ENCODE measurements around the gene DARS1. TPM values are rescaled to one million over a fixed set of nuclear protein-coding genes. Genes with fewer than 3 reads are reported as not detected.
"Not testable (repeated sequence)": the region's sequence is repeated elsewhere in the genome, so short reads cannot be mapped to it uniquely, and the experiment has no call there.

DARS1 gene
- total and polyA plus RNA-seq, 2 donors (not counting 1 experiment from before 2014, with no cell fraction given): 36.7 to 88.3 TPM

DNA sequence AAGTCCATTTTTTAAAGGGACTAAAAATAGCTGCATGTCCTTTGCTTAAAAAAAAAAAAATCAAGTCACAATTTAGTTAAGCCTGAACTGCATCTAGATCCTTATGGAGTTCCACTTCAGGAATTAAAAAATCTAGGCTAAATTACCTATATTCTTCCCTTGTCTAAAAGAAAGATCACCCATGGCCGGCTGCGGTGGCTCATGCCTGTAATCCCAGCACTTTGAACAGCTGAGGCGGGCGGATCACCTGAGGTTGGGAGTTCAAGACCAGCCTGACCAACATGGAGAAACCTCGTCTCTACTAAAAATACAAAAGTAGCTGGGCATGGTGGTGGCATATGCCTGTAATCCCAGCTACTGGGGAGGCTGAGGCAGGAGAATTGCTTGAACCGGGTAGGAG is 26.5 kb downstream of the DARS1 start:
- H3K9me3 ChIP-seq (ENCODE audit: control extremely low read depth in 1 of 3, control insufficient read depth in 2 of 3, insufficient read depth in 1 of 3, low read length in 2 of 3); H3K27me3 ChIP-seq (replicated peaks in 1 of 4; ENCODE audit: control extremely low read depth in 1 of 4, control insufficient read depth in 3 of 4, insufficient read depth in 4 of 4, low read length in 3 of 4); H3K4me3 ChIP-seq (ENCODE audit: control extremely low read depth in 1 of 5, extremely low read depth in 1 of 5, insufficient read depth in 1 of 5, low read depth in 2 of 5, low read length in 4 of 5); H3K9ac ChIP-seq (ENCODE audit: low read length); H3K4me3 Mint-ChIP-seq; intact Hi-C loops (cut with micrococcal nuclease); H3K27me3 Mint-ChIP-seq; H3K4me2 ChIP-seq (replicated peaks; ENCODE audit: low read depth, low read length, poor library complexity, severe bottlenecking); H2AFZ ChIP-seq (ENCODE audit: insufficient read depth, low read depth, low read length, poor library complexity, severe bottlenecking); H3K27ac Mint-ChIP-seq; DNase-seq; ATAC-seq (ENCODE audit: low read depth); H3K27ac ChIP-seq (ENCODE audit: low read length in 2 of 2); H3K9me3 Mint-ChIP-seq (ENCODE audit: insufficient read depth): not testable (repeated sequence)
- ChIA-PET POLR2A (interaction anchor here (0.7 kb wide), 1 partner anchor 1678 kb away, joined by 3 read pairs; no protein-coding TSS in a partner anchor), CTCF (interaction anchor here (0.7 to 1.0 kb wide), 2 partner anchors 11 to 425 kb away, joined by 3 read pairs; no protein-coding TSS in a partner anchor)
- peaks cover 71% of the 10 kb centered on the region for H3K79me2 ChIP-seq (ENCODE audit: control insufficient read depth, insufficient read depth, low read length)
- H3K4me1 Mint-ChIP-seq: peaks cover 35% of the 10 kb centered on the region
- peaks cover 12 to 22% of the 10 kb centered on the region in 2 experiments for H3K36me3 ChIP-seq (replicated peaks in 1 of 2; ENCODE audit: control extremely low read depth in 1 of 2, control insufficient read depth in 1 of 2, extremely low read depth in 1 of 2, insufficient read depth in 2 of 2, low read length in 1 of 2)
- 100% methylated on average over 3 of the region's 6 CpGs for WGBS (ENCODE audit: insufficient coverage)
- H4K20me1 ChIP-seq (ENCODE audit: control insufficient read depth, insufficient read depth, low read length, poor library complexity, severe bottlenecking): peaks cover 19% of the 10 kb centered on the region
- peaks cover 9 to 12% of the 10 kb centered on the region in 2 donors for H3K4me1 ChIP-seq (ENCODE audit: control insufficient read depth in 2 of 2, insufficient read depth in 2 of 2, low read length in 2 of 2)

DNA sequence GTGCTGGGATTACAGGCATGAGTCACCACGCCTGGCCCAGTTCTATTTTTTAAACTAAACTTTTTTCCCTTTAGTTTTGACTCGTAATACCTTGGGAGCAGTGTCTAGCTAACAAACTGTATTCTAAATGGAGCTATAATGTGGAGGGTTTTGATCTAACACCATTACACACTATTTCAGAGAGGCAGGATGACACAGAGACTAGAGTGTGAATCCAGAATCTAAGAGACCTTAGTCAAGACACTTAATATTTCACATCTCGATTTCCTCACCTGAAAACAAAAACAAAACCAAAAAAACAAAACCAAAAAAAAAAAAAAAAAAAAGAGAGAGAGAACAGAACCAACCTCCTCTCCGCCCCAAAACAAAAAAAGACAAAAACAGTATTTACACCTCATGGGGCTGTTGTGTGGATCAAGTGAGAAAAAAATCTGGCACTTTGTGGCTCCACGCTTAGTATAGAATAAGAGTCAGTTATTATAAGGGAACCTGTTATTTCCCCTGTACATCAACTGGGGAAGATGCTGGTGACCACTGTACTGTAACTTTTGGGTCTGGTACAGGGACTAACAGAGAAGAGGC is 31.3 kb downstream of the DARS1 start:
- Histone ChIP-seq H3K4me2 (replicated peaks; ENCODE audit: low read depth, low read length, poor library complexity, severe bottlenecking) (no peak overlapping the region), H2AFZ (ENCODE audit: insufficient read depth, low read depth, low read length, poor library complexity, severe bottlenecking) (no peak overlapping the region), H4K20me1 (ENCODE audit: control insufficient read depth, insufficient read depth, low read length, poor library complexity, severe bottlenecking) (peaks cover 12% of the 10 kb centered on the region), H3K9me3 (ENCODE audit: control extremely low read depth in 1 of 3, control insufficient read depth in 2 of 3, insufficient read depth in 1 of 3, low read length in 2 of 3) (no peaks in the 10 kb centered on the region), H3K4me3 (ENCODE audit: control extremely low read depth in 1 of 5, extremely low read depth in 1 of 5, insufficient read depth in 1 of 5, low read depth in 2 of 5, low read length in 4 of 5) (no peak overlapping the region), H3K4me1 (ENCODE audit: control insufficient read depth in 2 of 2, insufficient read depth in 2 of 2, low read length in 2 of 2) (no peaks in the 10 kb centered on the region), H3K27ac (ENCODE audit: low read length in 2 of 2) (no peak overlapping the region), H3K27me3 (replicated peaks in 1 of 4; ENCODE audit: control extremely low read depth in 1 of 4, control insufficient read depth in 3 of 4, insufficient read depth in 4 of 4, low read length in 3 of 4) (no peaks in the 10 kb centered on the region), H3K9ac (ENCODE audit: low read length) (no peak overlapping the region), H3K36me3 (replicated peaks in 1 of 2; ENCODE audit: control extremely low read depth in 1 of 2, control insufficient read depth in 1 of 2, extremely low read depth in 1 of 2, insufficient read depth in 2 of 2, low read length in 1 of 2) (peaks cover 11 to 13% of the 10 kb centered on the region in 2 experiments), H3K79me2 (ENCODE audit: control insufficient read depth, insufficient read depth, low read length) (peaks cover 79% of the 10 kb centered on the region)
- no peaks in the 10 kb centered on the region for H3K27me3 Mint-ChIP-seq
- H3K4me1 Mint-ChIP-seq: peaks cover 28% of the 10 kb centered on the region
- DNase-seq (no peak), ATAC-seq (ENCODE audit: low read depth) (no peak)
- intact Hi-C loops (cut with micrococcal nuclease): no loop called here
- H3K9me3 Mint-ChIP-seq (ENCODE audit: insufficient read depth): no peaks in the 10 kb centered on the region
- POLR2A ChIA-PET: no interaction called here
- no peak for TF ChIP-seq EZH2 (IDR thresholded peaks at IDR 0.05; ENCODE audit: borderline replicate concordance, insufficient read depth, low read depth, low read length, poor library complexity, severe bottlenecking)
- TF ChIP-seq, protein P1, sequence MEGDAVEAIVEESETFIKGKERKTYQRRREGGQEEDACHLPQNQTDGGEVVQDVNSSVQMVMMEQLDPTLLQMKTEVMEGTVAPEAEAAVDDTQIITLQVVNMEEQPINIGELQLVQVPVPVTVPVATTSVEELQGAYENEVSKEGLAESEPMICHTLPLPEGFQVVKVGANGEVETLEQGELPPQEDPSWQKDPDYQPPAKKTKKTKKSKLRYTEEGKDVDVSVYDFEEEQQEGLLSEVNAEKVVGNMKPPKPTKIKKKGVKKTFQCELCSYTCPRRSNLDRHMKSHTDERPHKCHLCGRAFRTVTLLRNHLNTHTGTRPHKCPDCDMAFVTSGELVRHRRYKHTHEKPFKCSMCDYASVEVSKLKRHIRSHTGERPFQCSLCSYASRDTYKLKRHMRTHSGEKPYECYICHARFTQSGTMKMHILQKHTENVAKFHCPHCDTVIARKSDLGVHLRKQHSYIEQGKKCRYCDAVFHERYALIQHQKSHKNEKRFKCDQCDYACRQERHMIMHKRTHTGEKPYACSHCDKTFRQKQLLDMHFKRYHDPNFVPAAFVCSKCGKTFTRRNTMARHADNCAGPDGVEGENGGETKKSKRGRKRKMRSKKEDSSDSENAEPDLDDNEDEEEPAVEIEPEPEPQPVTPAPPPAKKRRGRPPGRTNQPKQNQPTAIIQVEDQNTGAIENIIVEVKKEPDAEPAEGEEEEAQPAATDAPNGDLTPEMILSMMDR (IDR thresholded peaks at IDR 0.05): no peak
- no peak overlapping the region for H3K27ac Mint-ChIP-seq
- no peak overlapping the region for H3K4me3 Mint-ChIP-seq
- no CpG with 5 or more reads among the region's 5 CpGs for WGBS (ENCODE audit: insufficient coverage)
- CTCF ChIA-PET: interaction anchor here (1.4 kb wide), 1 partner anchor 11 kb away, joined by 4 read pairs; no protein-coding TSS in a partner anchor

All from B cell (primary cell).